DMS114 treated with DMSO at 0.1 percent for 48 hours (cell line): Measurements from ENCODE around the gene DAZAP2.
"Not testable (repeated sequence)": the region's sequence is repeated elsewhere in the genome, so short reads cannot be mapped to it uniquely, and the experiment has no call there.

Source experiments
- DNase-seq: peaks from one replicate; lab custom pipeline; 2025; ENCODE audit not compliant: unreplicated experiment; lab: John Stamatoyannopoulos, UW

The DAZAP2 gene

GRCh38 chr12:51217133-51217967 lies 21.3 kb upstream of the DAZAP2 start:
- DNase-seq = no peak

DNA sequence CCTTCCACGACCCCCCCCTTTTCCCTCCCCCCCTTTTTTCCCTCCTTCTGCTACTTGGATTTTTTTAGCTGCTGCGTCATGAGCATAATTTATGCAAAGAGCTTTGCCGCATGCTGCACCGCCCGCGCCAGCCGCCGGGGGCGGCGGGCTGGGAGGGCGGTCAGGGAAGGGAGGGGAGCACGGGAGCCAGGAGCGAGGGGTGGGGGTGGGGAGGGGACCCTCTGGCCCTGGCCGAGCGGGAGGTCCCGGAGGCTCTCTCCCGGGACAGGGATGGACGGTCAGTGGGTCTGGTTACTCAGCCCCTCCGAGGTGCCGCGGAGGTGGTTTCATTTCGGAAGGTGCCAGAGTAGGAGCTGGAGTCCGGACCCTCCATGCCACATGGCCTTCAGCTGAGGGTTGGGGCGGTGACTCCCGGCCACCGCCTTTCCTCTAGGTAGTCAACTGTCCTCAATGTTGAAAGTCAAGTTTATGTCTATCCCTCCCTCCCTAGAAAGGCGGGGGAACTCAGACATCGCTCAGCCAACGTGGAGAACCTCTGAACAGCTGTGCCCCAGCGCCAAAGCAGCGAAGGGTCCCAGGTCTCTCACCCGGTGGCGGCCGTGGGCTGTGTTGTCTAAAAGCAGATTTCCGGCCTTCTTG lies 20.5 kb upstream of the DAZAP2 start, which contains the start of gene POU6F1:
POU6F1 (minus strand) TSS at position 95 of the 639 bp plus-strand sequence. CDS start 11,226 bp downstream, outside the sequence.
- DNase-seq = peak; percentile 41

GRCh38 chr12:51218607-51219161 lies 19.9 kb upstream of the DAZAP2 start:
- no peak for DNase-seq

GRCh38 chr12:51219322-51219721 lies 19.3 kb upstream of the DAZAP2 start:
- no peak for DNase-seq

GRCh38 chr12:51219857-51220256 lies 18.8 kb upstream of the DAZAP2 start:
- not testable (repeated sequence) for DNase-seq

DNA sequence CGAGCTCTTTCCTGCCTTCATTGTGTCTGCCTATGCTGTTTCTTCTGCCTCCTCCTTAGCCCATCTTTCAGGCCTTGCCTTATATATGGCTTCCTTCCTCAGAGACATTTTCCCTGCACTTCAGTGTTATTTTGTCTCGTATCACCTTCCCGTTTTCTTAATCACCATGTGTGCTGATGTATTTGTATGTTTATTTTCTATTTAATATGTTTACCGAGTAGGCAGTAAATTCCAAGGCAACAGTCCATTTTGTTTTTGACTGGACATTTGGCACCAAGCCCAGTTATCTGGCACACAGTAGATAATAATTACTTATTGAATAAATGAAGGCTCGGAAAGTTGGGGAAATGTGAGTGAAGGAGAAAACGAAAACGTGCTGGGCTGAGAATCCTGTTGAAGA lies 16.2 kb upstream of the DAZAP2 start:
- DNase-seq = no peak

DNA sequence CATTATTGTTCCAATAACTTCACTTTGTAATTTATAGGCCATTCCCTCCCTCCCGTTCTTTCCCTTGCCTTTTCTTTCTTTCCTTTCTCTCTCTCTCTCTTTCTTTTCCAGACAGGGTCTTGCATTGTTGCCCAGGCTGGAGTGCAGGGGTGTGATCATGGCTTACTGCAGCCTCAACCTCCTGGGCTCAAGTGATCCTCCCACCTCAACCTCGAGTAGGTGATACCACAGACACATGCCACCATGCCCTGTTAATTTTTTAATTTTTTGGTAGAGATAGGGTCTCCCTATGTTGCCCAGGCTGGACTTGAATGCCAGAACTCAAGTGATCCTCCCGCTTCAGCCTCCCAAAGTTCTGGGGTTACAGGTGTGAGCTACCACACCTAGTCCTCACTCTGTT lies 14.0 kb upstream of the DAZAP2 start:
- DNase-seq = no peak

GRCh38 chr12:51225234-51225633 lies 13.4 kb upstream of the DAZAP2 start:
- no peak for DNase-seq

DNA sequence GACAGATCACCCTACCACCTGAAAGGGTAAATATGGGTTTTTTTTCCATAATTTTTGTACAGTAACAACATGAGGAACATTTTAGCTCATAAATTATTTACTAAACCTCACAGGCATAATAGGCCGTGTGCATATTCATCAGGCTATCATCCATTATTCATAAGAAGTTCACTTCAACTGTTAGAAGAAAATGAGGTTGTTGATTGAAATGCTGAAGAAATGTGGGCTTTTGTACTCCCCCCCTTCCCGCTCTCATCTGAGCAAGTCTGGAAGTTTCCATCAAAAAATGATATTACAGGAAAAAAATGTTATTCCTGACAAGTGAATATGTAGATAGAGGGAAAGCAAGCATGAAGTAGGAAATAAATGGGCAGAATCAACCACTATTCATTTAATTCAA lies 12.9 kb upstream of the DAZAP2 start:
- no peak for DNase-seq

DNA sequence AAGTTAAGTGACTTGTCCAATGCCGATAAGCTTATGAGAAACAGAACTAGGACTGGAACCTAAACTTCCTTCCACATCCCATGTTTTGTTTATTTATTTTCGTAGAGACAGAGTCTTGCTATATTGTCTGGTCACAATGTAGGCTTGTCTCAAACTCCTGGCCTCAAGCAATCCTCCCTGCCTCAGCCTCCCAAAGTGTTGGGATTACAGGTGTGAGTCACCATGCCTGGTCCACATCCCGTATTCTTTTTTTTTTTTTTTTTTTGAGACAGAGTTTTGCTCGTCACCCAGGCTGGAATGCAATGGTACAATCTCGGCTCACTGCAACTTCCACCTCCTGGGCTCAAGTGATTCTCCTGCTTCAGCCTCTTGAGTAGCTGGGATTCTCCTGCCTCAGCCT lies 11.5 kb upstream of the DAZAP2 start:
- DNase-seq = not testable (repeated sequence)

- DNase-seq = no peak
Measured at GRCh38 chr12:51227962-51228361, 10.7 kb upstream of the DAZAP2 start.

GRCh38 chr12:51229116-51229809 lies 9.4 kb upstream of the DAZAP2 start:
- DNase-seq = no peak

- DNase-seq = no peak
Measured at GRCh38 chr12:51232642-51233041, 6.0 kb upstream of the DAZAP2 start.

- no peak for DNase-seq
Measured at GRCh38 chr12:51234530-51234929, 4.1 kb upstream of the DAZAP2 start.

- no peak for DNase-seq
Measured at GRCh38 chr12:51238037-51238509, 553 bp upstream of the DAZAP2 start.

DNA sequence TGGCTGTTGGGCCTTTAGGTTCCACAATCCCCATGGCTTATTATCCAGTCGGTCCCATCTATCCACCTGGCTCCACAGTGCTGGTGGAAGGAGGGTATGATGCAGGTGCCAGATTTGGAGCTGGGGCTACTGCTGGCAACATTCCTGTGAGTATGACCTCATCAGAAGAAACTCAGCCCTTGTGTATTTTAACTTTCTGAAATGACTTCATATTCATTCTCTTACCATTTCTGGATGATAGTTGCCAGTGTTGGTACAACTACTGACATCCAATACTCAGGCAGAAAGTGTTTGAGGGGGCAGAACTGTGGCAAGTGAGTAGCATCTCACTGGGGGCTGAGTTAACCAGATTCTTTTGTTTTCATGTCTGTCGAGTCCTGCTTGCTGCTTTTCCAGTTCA lies 2.3 kb downstream of the DAZAP2 start:
- DNase-seq = no peak

GRCh38 chr12:51242120-51242519 lies 3.5 kb downstream of the DAZAP2 start:
- DNase-seq = no peak

DNA sequence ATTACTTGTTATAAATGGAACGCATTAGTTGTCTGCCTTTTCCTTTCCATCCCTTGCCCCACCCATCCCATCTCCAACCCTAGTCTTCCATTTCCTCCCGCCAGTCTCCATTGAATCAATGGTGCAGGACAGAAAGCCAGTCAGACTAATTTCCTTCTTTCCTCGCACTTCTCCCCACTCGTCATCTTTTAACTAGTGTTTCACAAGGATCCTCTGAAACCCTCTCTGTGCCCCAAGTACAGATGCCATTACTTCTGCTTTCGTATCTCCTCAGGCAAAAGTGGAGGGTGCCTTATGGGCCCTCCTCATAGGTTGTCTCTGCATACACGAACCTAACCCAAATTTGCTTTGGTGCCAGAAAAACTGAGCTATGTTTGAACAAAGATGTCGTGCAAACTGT lies 4.2 kb downstream of the DAZAP2 start:
- no peak for DNase-seq

DNA sequence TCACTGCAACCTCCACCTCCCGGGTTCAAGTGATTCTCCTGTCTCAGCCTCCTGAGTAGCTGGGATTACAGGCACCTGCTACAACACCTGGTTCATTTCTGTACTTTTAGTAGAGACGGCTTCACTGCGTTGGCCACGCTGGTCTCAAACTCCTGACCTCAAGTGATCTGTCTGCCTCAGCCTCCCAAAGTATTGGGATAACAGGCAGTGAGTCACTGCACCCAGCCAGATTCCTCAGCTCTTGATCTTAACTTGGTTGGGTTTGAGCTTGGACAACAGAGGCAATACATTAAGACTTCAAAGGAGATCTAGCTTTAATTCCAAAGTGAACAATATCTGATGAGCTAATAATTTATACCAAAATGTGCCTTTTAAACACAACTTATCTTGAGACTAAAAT lies 5.6 kb downstream of the DAZAP2 start:
- no peak for DNase-seq

GRCh38 chr12:51245476-51246253 lies 7.0 kb downstream of the DAZAP2 start:
- no peak for DNase-seq
